DOHH2 (cell line): ENCODE data around the gene CPN2.

ENCODE experiments used
- H3F3A ChIP-seq: fragments of 200-600 bp; sonication (generic), shearing (Covaris generic); 2 replicates; pipeline ENCODE4 v1.6.0; 2016; ENCODE audit warnings: antibody characterized with exemption, mild to moderate bottlenecking; ENCODE audit not compliant: control insufficient read depth, insufficient read depth
- H3K27ac ChIP-seq: fragments of 200-600 bp; sonication (generic); 2 replicates; pipeline ENCODE4 v1.5.1; 2014; ENCODE audit warnings: low read depth, mild to moderate bottlenecking, low read length, moderate library complexity
- H3K27me3 ChIP-seq: fragments of 200-600 bp; sonication (generic); 2 replicates; pipeline ENCODE4 v1.6.1; 2014; ENCODE audit warnings: mild to moderate bottlenecking, low read length, mixed read lengths; ENCODE audit not compliant: control insufficient read depth
- H3K36me3 ChIP-seq: fragments of 200-600 bp; sonication (generic); 2 replicates; pipeline ENCODE4 v1.6.1; 2014; ENCODE audit warnings: mild to moderate bottlenecking, low read length, moderate library complexity, mixed read lengths; ENCODE audit not compliant: control insufficient read depth
- H3K4me1 ChIP-seq: fragments of 200-600 bp; sonication (generic); 2 replicates; pipeline ENCODE4 v1.6.1; 2014; ENCODE audit warnings: mild to moderate bottlenecking, low read length, mixed read lengths; ENCODE audit not compliant: control insufficient read depth
- H3K4me2 ChIP-seq: fragments of 200-600 bp; sonication (generic); 2 replicates; pipeline ENCODE4 v1.6.0; 2014; ENCODE audit warnings: mild to moderate bottlenecking, low read length, moderate library complexity
- H3K4me3 ChIP-seq: fragments of 200-600 bp; sonication (generic); 2 replicates; pipeline ENCODE4 v1.5.1; 2014; ENCODE audit warnings: mild to moderate bottlenecking, low read length, mixed read lengths
- H3K79me2 ChIP-seq: fragments of 200-600 bp; sonication (generic); 2 replicates; pipeline ENCODE4 v1.6.1; 2014; ENCODE audit warnings: mild to moderate bottlenecking, low read length, mixed read lengths; ENCODE audit not compliant: control insufficient read depth
- H3K9me2 ChIP-seq: fragments of 200-600 bp; sonication (generic); replicated peaks from 2 replicates; pipeline ENCODE4 v1.6.1; 2014; ENCODE audit warnings: mild to moderate bottlenecking, low read length, mixed read lengths; ENCODE audit not compliant: control insufficient read depth
- H3K9me3 ChIP-seq: fragments of 200-600 bp; sonication (generic); 2 replicates; pipeline ENCODE4 v1.6.1; 2014; ENCODE audit warnings: antibody characterized with exemption, low read length, mixed read lengths; ENCODE audit not compliant: control insufficient read depth, insufficient read depth
- H4K20me1 ChIP-seq: fragments of 200-600 bp; sonication (generic); 2 replicates; pipeline ENCODE4 v1.6.0; 2014; ENCODE audit warnings: low read depth, mild to moderate bottlenecking, antibody characterized with exemption, low read length, moderate library complexity; ENCODE audit not compliant: control insufficient read depth, insufficient read depth
- CTCF ChIP-seq: fragments of 200-600 bp; sonication (generic); IDR thresholded peaks from one replicate; pipeline ENCODE4 v1.5.1; 2014; ENCODE audit warnings: antibody characterized with exemption, mild to moderate bottlenecking, low read depth, low read length; ENCODE audit not compliant: poor library complexity, severe bottlenecking
- EZH2phosphoT487 ChIP-seq: fragments of 200-600 bp; sonication (generic); IDR thresholded peaks from 2 replicates; pipeline ENCODE4 v1.6.1; 2017; ENCODE audit warnings: borderline replicate concordance, mild to moderate bottlenecking, antibody characterized with exemption, low read length, moderate library complexity, mixed read lengths

The CPN2 gene

GRCh38 chr3:194390835-194391234 is 39.7 kb upstream of the CPN2 start:
- H3K4me1 ChIP-seq: no peaks in the 10 kb centered on the region
- H3K27ac ChIP-seq: no peak overlapping the region
- no peaks in the 10 kb centered on the region for H3K79me2 ChIP-seq
- H3K9me3 ChIP-seq: no peaks in the 10 kb centered on the region
- H3K36me3 ChIP-seq: no peaks in the 10 kb centered on the region
- no peaks in the 10 kb centered on the region for H3K9me2 ChIP-seq
- H3K27me3 ChIP-seq: peaks cover 16% of the 10 kb centered on the region
- H4K20me1 ChIP-seq: no peaks in the 10 kb centered on the region
- no peak overlapping the region for H3K4me3 ChIP-seq
- no peak for TF ChIP-seq CTCF
- TF ChIP-seq EZH2phosphoT487: no peak
- H3F3A ChIP-seq: no peaks in the 10 kb centered on the region
- H3K4me2 ChIP-seq: no peak overlapping the region

- no peaks in the 10 kb centered on the region for H3K36me3 ChIP-seq
- no peaks in the 10 kb centered on the region for H3K9me3 ChIP-seq
- no peaks in the 10 kb centered on the region for H3K4me1 ChIP-seq
- no peak overlapping the region for H3K4me2 ChIP-seq
- H3K9me2 ChIP-seq: no peaks in the 10 kb centered on the region
- H3K79me2 ChIP-seq: no peaks in the 10 kb centered on the region
- H4K20me1 ChIP-seq: no peaks in the 10 kb centered on the region
- H3F3A ChIP-seq: no peaks in the 10 kb centered on the region
- H3K27me3 ChIP-seq: 0 out of 2 replicates have a peak, but pooled peaks cover 2% of the 10 kb centered on the region
- H3K27ac ChIP-seq: no peak overlapping the region
- H3K4me3 ChIP-seq: no peak overlapping the region
- TF ChIP-seq EZH2phosphoT487 (no peak), CTCF (no peak)
Measured at GRCh38 chr3:194389269-194389668, 38.1 kb upstream of the CPN2 start.

- Histone ChIP-seq H3K36me3 (no peaks in the 10 kb centered on the region), H3K9me3 (no peaks in the 10 kb centered on the region), H3K4me1 (no peaks in the 10 kb centered on the region), H3K27me3 (0 out of 2 replicates have a peak, but pooled peaks cover 2% of the 10 kb centered on the region), H3K4me3 (no peak overlapping the region), H4K20me1 (no peaks in the 10 kb centered on the region), H3K79me2 (no peaks in the 10 kb centered on the region), H3K4me2 (no peak overlapping the region), H3K9me2 (no peaks in the 10 kb centered on the region), H3K27ac (no peak overlapping the region), H3F3A (no peaks in the 10 kb centered on the region)
- TF ChIP-seq EZH2phosphoT487: no peak
- TF ChIP-seq CTCF: no peak
Measured at GRCh38 chr3:194387926-194388418, 36.8 kb upstream of the CPN2 start.

GRCh38 chr3:194387276-194387675 is 36.1 kb upstream of the CPN2 start:
- Histone ChIP-seq H3K9me3 (no peaks in the 10 kb centered on the region), H3K4me3 (no peak overlapping the region), H3F3A (no peaks in the 10 kb centered on the region), H3K4me2 (no peak overlapping the region), H3K36me3 (no peaks in the 10 kb centered on the region), H3K9me2 (no peaks in the 10 kb centered on the region), H3K79me2 (no peaks in the 10 kb centered on the region), H3K27me3 (0 out of 2 replicates have a peak, but pooled peaks cover 2% of the 10 kb centered on the region), H3K27ac (no peak overlapping the region), H3K4me1 (no peaks in the 10 kb centered on the region), H4K20me1 (no peaks in the 10 kb centered on the region)
- no peak for TF ChIP-seq CTCF
- TF ChIP-seq EZH2phosphoT487: no peak
